Panc1 (cell line): ENCODE results near the gene TMEM175.

Source experiments
- POLR2AphosphoS5 ChIP-seq: IDR thresholded peaks from 2 replicates; pipeline ENCODE4 v1.6.1; 2012; ENCODE audit warnings: mild to moderate bottlenecking, low read depth, low read length, moderate library complexity
- TCF7L2 ChIP-seq: IDR thresholded peaks from 2 replicates; pipeline ENCODE4 v1.6.1; 2011; ENCODE audit warnings: mild to moderate bottlenecking, low read depth, low read length, inconsistent platforms
- TF ChIP-seq, protein P1 (sequence below): fragments of 450-650 bp; IDR thresholded peaks from 2 replicates; pipeline ENCODE4 v1.5.1; 2017; ENCODE audit warnings: mild to moderate bottlenecking

DNA sequence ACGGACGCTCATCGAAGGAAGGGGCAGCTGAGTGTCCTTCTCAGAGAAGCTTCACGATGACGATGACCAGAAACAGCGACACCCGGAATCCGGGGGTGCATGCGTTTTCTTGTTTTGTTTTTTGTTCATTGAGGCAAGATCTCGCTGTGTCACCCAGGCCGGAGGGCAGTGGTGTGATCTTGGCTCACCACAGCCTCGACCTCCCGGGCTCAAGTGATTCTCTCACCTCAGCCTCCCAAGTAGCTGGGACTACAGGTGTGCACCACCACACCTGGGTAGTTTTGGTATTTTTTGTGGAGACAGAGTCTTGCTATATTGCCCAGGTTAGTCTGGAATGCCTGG lies 21.3 kb downstream of the TMEM175 start:
- TF ChIP-seq, protein P1, sequence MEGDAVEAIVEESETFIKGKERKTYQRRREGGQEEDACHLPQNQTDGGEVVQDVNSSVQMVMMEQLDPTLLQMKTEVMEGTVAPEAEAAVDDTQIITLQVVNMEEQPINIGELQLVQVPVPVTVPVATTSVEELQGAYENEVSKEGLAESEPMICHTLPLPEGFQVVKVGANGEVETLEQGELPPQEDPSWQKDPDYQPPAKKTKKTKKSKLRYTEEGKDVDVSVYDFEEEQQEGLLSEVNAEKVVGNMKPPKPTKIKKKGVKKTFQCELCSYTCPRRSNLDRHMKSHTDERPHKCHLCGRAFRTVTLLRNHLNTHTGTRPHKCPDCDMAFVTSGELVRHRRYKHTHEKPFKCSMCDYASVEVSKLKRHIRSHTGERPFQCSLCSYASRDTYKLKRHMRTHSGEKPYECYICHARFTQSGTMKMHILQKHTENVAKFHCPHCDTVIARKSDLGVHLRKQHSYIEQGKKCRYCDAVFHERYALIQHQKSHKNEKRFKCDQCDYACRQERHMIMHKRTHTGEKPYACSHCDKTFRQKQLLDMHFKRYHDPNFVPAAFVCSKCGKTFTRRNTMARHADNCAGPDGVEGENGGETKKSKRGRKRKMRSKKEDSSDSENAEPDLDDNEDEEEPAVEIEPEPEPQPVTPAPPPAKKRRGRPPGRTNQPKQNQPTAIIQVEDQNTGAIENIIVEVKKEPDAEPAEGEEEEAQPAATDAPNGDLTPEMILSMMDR, result no peak
- TF ChIP-seq TCF7L2 (no peak), POLR2AphosphoS5 (no peak)
